ENCODE measurements around the gene F10. TPM values are rescaled to one million over a fixed set of nuclear protein-coding genes. Genes with fewer than 3 reads are reported as not detected.

F10 gene
- 4.2 and 12.1 TPM in 2 replicates for total RNA-seq

GRCh38 chr13:113122550-113123225, at the start of gene F10:
F10 (plus strand) TSS chr13:113122799; CDS start chr13:113122856, 57 bp downstream.

GRCh38 chr13:113105032-113105920, 17.3 kb upstream of the F10 start, which contains the start of gene F7:
F7 (plus strand) TSS chr13:113105791; CDS start chr13:113105842, 51 bp downstream.

GRCh38 chr13:113157929-113158747, 35.5 kb downstream of the F10 start, which contains the start of gene PROZ:
PROZ (plus strand) TSS chr13:113158648; CDS start chr13:113158661, 13 bp downstream.

Other genes starting within 250 kb of the F10 start
- 0.19 and 0.28 TPM in 2 replicates for gene MCF2L, start 153.6 kb upstream of the F10 start, total RNA-seq
- gene F7, start 17.0 kb upstream of the F10 start, total RNA-seq: not detected in 2 replicates
- not detected in 2 replicates for gene PROZ, start 35.8 kb downstream of the F10 start, total RNA-seq
- gene PCID2, start 85.9 kb downstream of the F10 start, total RNA-seq: 63.8 and 80.1 TPM in 2 replicates
- 150 and 157 TPM in 2 replicates for gene CUL4A, start 86.8 kb downstream of the F10 start, total RNA-seq
- 92.0 and 197 TPM in 2 replicates for gene LAMP1, start 174.4 kb downstream of the F10 start, total RNA-seq
- gene GRTP1, start 241.3 kb downstream of the F10 start, total RNA-seq: 0.38 and 0.85 TPM in 2 replicates